ENCODE results near the gene KRT82. TPM values are rescaled to one million over a fixed set of nuclear protein-coding genes. Genes with fewer than 3 reads are reported as not detected.

The KRT82 gene
- total and polyA plus RNA-seq, 2 of the 8 experiments (the other 6 are each of a cell fraction or from before 2014, with no cell fraction given) = not detected

- TF ChIP-seq ATF3 (IDR thresholded peaks at IDR 0.05; ENCODE audit: insufficient read depth, low read depth, low read length) = no peak
Observed at GRCh38 chr12:52344111-52344510, 62.0 kb downstream of the KRT82 start (continued).

Other genes with a start within 250 kb of the KRT82 start
- 0.08 TPM in 1 of 2 replicates, not detected in the other for gene KRT80, start 214.3 kb downstream of the KRT82 start, total RNA-seq (2021; fragmentation: NEBNext Ultra II Directional; extraction: Animal tissue kit (Norgen Biotek cat#: 25700))
- 0.05 and 0.06 TPM in 2 replicates for gene KRT80, start 214.3 kb downstream of the KRT82 start, polyA plus RNA-seq (2011; rRNA removed)
- gene KRT7, start 173.1 kb downstream of the KRT82 start, total RNA-seq (2021; fragmentation: NEBNext Ultra II Directional; extraction: Animal tissue kit (Norgen Biotek cat#: 25700)) = 13.2 and 16.5 TPM in 2 replicates
- gene KRT7, start 173.1 kb downstream of the KRT82 start, polyA plus RNA-seq (2011; rRNA removed) = 19.0 and 25.6 TPM in 2 replicates
- gene KRT86, start 131.7 kb downstream of the KRT82 start, total RNA-seq (2021; fragmentation: NEBNext Ultra II Directional; extraction: Animal tissue kit (Norgen Biotek cat#: 25700)) = 0.15 TPM in 1 of 2 replicates, not detected in the other
- gene KRT86, start 131.7 kb downstream of the KRT82 start, polyA plus RNA-seq (2011; rRNA removed) = 0.09 and 0.12 TPM in 2 replicates
- not detected in 2 replicates for gene KRT81, start 114.8 kb downstream of the KRT82 start, total RNA-seq (2021; fragmentation: NEBNext Ultra II Directional; extraction: Animal tissue kit (Norgen Biotek cat#: 25700))
- not detected in 2 replicates for gene KRT81, start 114.8 kb downstream of the KRT82 start, polyA plus RNA-seq (2011; rRNA removed)
- not detected in 2 replicates for gene KRT83, start 84.9 kb downstream of the KRT82 start, total RNA-seq (2021; fragmentation: NEBNext Ultra II Directional; extraction: Animal tissue kit (Norgen Biotek cat#: 25700))
- not detected in 2 replicates for gene KRT83, start 84.9 kb downstream of the KRT82 start, polyA plus RNA-seq (2011; rRNA removed)
- gene KRT85, start 38.9 kb downstream of the KRT82 start, total RNA-seq (2021; fragmentation: NEBNext Ultra II Directional; extraction: Animal tissue kit (Norgen Biotek cat#: 25700)) = not detected in 2 replicates
- not detected in 2 replicates for gene KRT85, start 38.9 kb downstream of the KRT82 start, polyA plus RNA-seq (2011; rRNA removed)
- gene KRT84, start 20.7 kb downstream of the KRT82 start, total RNA-seq (2021; fragmentation: NEBNext Ultra II Directional; extraction: Animal tissue kit (Norgen Biotek cat#: 25700)) = not detected in 2 replicates
- gene KRT84, start 20.7 kb downstream of the KRT82 start, polyA plus RNA-seq (2011; rRNA removed) = not detected in 2 replicates
- gene KRT75, start 28.0 kb upstream of the KRT82 start, total RNA-seq (2021; fragmentation: NEBNext Ultra II Directional; extraction: Animal tissue kit (Norgen Biotek cat#: 25700)) = not detected in 2 replicates
- not detected in 2 replicates for gene KRT75, start 28.0 kb upstream of the KRT82 start, polyA plus RNA-seq (2011; rRNA removed)
- gene KRT6B, start 45.8 kb upstream of the KRT82 start, total RNA-seq (2021; fragmentation: NEBNext Ultra II Directional; extraction: Animal tissue kit (Norgen Biotek cat#: 25700)) = not detected in 2 replicates
- gene KRT6B, start 45.8 kb upstream of the KRT82 start, polyA plus RNA-seq (2011; rRNA removed) = not detected in 2 replicates
- not detected in 2 replicates for gene KRT6C, start 67.5 kb upstream of the KRT82 start, total RNA-seq (2021; fragmentation: NEBNext Ultra II Directional; extraction: Animal tissue kit (Norgen Biotek cat#: 25700))
- not detected in 2 replicates for gene KRT6C, start 67.5 kb upstream of the KRT82 start, polyA plus RNA-seq (2011; rRNA removed)
- gene KRT6A, start 86.9 kb upstream of the KRT82 start, total RNA-seq (2021; fragmentation: NEBNext Ultra II Directional; extraction: Animal tissue kit (Norgen Biotek cat#: 25700)) = not detected in 2 replicates
- gene KRT6A, start 86.9 kb upstream of the KRT82 start, polyA plus RNA-seq (2011; rRNA removed) = 0.08 and 0.11 TPM in 2 replicates
- gene KRT5, start 114.1 kb upstream of the KRT82 start, total RNA-seq (2021; fragmentation: NEBNext Ultra II Directional; extraction: Animal tissue kit (Norgen Biotek cat#: 25700)) = not detected in 2 replicates
- 0.18 and 0.33 TPM in 2 replicates for gene KRT5, start 114.1 kb upstream of the KRT82 start, polyA plus RNA-seq (2011; rRNA removed)
- not detected in 2 replicates for gene KRT71, start 146.8 kb upstream of the KRT82 start, total RNA-seq (2021; fragmentation: NEBNext Ultra II Directional; extraction: Animal tissue kit (Norgen Biotek cat#: 25700))
- gene KRT71, start 146.8 kb upstream of the KRT82 start, polyA plus RNA-seq (2011; rRNA removed) = not detected in 2 replicates
- not detected in 2 replicates for gene KRT74, start 167.5 kb upstream of the KRT82 start, total RNA-seq (2021; fragmentation: NEBNext Ultra II Directional; extraction: Animal tissue kit (Norgen Biotek cat#: 25700))
- not detected in 2 replicates for gene KRT74, start 167.5 kb upstream of the KRT82 start, polyA plus RNA-seq (2011; rRNA removed)
- not detected in 2 replicates for gene KRT72, start 195.1 kb upstream of the KRT82 start, total RNA-seq (2021; fragmentation: NEBNext Ultra II Directional; extraction: Animal tissue kit (Norgen Biotek cat#: 25700))
- not detected in 2 replicates for gene KRT72, start 195.1 kb upstream of the KRT82 start, polyA plus RNA-seq (2011; rRNA removed)
- not detected in 2 replicates for gene KRT73, start 212.2 kb upstream of the KRT82 start, total RNA-seq (2021; fragmentation: NEBNext Ultra II Directional; extraction: Animal tissue kit (Norgen Biotek cat#: 25700))
- gene KRT73, start 212.2 kb upstream of the KRT82 start, polyA plus RNA-seq (2011; rRNA removed) = not detected in 2 replicates
- gene KRT2, start 245.9 kb upstream of the KRT82 start, total RNA-seq (2021; fragmentation: NEBNext Ultra II Directional; extraction: Animal tissue kit (Norgen Biotek cat#: 25700)) = not detected in 2 replicates
- gene KRT2, start 245.9 kb upstream of the KRT82 start, polyA plus RNA-seq (2011; rRNA removed) = not detected in 2 replicates